HG03139 (cell line): ENCODE measurements around the gene TRNP1.
"Not testable (repeated sequence)": the region's sequence is repeated elsewhere in the genome, so short reads cannot be mapped to it uniquely, and the experiment has no call there.

ENCODE experiments used
- ATAC-seq: cut with Tn5 transposase; IDR thresholded peaks from one replicate; pipeline ENCODE4 v1.9.1; 2021; ENCODE audit not compliant: unreplicated experiment

Gene TRNP1, protein sequence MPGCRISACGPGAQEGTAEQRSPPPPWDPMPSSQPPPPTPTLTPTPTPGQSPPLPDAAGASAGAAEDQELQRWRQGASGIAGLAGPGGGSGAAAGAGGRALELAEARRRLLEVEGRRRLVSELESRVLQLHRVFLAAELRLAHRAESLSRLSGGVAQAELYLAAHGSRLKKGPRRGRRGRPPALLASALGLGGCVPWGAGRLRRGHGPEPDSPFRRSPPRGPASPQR

DNA sequence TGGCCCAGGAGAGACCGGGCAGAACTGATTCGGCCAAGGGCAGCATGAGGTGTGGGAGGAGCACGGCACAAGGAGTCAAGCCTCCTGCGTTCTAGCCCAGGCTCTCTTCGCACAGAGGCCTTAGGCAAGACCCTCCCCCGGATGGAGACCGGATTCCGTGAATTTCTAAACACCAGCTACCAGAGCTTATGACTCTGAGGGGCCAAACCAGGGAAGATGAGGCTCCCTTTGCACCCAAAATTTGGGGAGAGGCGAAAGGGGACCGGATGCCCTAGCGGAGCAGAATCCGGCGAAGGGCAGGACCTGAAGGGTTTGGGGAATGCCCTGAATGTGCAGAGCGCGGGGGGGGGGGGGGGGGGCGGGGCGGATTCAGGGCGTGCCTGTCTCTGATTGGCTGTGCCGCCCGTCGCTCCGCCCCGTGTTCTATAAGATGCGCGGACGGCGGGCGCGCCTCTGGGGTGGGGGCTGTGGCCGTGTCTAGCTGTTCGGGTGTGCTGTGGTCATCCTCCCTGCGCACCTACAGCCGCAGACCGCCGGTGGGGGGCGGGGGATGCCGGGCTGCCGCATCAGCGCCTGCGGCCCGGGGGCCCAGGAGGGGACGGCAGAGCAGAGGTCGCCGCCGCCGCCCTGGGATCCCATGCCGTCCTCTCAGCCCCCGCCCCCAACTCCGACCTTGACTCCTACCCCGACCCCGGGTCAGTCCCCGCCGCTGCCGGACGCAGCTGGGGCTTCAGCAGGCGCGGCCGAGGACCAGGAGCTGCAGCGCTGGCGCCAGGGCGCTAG lies at the start of gene TRNP1:
Gene TRNP1, plus strand, starts transcription at position 456 of the 783 bp plus-strand sequence. Its CDS starts 95 bp downstream, at position 551.
- peak; percentile 49 for ATAC-seq

DNA sequence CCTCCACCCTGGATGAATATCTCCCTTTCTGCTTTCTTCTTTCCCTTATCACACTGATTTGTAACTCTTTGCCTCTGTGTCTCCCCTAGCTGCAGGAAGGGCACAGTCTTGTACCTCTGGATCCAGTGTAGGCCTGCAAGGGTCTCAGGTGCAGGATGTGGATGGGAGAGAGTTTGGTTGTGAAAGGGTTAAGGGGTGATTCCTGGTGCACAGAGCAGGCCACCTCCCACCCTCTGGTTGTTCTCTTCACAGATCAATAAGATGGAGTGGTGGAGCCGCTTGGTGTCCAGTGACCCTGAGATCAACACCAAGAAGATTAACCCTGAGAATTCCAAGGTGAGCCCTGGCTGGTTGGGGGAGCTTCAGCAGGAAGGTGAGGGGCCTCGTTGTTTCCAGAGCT lies 48.4 kb upstream of the TRNP1 start:
- no peak for ATAC-seq

DNA sequence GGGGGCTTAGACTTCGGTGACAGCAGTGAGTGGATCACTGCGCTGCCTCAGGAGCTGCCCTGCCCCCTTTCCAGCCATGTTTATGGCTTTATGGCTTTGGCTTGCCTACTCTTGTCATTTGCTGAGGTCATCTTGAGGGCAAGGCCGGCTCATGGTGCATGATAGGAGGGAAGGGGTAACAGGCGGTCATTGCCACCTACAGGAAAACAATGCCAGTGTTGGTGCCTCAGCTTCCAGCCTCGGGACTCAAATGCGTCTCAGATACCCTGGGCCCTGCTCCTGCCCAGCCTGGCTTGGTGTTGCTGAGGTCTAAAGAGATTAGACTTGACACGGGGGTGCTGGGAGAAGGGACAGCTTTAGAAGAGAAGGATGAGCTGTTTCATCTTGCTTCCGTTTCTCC lies 47.8 kb upstream of the TRNP1 start:
- no peak for ATAC-seq

DNA sequence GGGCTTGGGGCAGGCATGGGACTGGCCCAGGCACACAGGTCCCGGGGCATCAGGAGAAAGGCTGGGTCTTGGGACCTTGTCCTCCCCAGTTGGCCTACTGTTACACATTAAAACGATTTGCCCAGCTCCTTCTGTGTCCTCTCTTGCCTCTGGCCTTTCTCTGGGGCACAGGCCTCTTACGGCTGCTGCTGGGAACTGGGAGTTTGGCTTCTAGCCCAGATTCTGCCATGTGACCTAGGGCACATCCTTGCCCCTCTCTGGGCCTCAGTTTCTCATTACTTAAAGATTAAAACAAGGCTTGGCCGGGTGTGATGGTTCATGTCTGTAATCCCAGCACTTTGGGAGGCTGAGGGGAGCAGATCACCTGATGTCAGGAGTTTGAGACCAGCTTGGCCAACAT lies 47.2 kb upstream of the TRNP1 start:
- no peak for ATAC-seq

DNA sequence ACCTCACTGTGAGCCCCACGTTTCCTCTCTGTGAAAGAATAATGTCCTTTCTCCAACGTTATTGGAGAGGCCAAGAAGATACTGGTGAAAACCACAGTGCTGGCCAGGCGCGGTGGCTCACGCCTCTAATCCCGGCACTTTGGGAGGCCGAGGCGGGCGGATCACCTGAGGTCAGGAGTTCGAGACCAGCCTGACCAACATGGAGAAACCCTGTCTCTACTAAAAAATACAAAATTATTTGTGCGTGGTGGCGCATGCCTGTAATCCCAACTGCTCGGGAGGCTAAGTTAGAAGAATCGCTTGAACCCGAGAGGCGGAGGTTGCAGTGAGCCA lies 44.8 kb upstream of the TRNP1 start:
- ATAC-seq = not testable (repeated sequence)

DNA sequence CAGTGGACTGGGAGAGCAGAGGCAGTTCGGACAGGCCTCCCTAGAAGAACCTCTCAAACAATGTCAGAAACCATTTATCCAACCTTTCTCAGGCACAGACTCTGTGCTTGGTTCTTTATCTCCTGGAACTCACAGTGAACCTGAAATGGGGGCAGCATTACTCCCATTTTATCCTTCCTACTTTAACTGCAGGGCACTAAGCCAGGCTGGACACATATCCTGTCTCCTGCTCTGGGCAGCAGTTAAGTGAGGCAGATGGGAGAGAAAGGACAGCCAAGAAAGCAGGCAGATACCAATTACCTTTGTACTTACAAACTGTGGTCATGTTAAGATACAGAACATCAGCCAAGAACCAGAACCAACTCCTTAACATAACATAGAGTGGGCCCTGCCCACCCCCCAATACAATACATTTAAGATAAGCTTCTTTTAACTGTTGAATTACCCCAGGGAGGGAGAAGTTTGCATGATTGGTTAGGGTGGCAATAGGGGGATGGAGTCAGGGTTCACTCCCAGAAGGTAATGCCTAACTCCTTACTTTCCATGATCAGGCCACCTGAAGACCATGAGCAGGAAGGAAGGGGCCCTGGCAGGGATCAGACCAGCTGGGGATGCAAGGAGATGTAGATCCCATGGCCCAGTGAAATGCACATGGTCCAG lies 44.1 kb upstream of the TRNP1 start:
- ATAC-seq = no peak

DNA sequence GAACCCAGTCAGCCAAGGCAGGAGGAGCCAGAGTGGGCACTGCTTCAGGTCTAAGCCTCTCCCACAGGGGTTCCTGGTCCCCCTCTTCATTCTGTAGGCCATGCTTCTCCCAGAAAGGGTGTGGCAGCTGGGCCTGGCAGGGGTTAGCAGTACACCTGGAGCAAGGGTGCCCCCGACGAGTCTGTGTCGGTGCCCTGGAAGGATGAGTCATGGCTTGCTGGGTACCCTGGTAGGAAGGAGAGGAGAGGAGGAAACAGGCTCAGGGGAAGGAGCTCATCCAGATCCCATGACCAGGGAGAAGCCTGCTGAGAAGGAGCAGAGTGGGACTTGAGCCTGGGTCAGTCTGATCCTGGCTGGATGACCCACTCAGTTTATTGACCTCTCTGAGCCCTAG lies 43.6 kb upstream of the TRNP1 start:
- ATAC-seq = no peak

DNA sequence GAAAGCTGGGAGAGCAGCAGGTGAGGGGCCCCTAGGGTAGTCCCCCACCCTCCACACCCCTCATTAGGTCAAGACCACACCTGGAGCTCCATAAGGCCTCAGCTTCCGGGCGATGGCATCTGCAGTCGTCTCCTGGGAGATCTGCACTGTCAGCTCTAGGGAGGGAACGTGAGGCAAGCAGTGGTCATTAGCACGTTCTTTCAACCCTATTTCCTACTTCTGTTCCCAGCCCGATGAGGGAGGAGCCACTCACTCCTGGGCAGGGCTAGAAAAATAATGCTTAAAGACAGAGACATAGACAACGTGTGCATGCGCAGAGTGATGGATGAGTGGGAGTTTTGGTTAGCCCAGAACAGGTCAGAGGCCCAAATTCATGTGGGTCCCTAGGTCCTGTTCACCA lies 42.9 kb upstream of the TRNP1 start:
- no peak for ATAC-seq

DNA sequence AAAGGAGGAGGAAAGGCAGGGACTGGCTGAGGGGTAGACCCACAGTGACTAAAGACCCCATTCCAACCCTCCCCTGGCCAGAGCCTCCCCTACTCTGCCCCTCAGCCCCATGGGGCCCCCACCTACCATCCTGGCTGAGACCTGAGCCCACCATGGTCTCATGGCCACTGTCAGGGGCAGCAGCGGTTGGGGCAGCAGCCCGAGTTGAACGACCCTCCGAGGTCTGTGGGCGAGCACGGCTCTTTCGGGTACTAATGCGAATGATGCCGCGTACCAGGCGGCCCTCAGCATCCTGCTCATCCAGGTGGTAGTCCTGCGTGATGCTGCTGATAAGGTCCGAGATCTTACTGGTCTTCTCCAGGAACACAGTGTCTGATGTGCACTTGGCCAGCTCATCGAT lies 42.3 kb upstream of the TRNP1 start:
- ATAC-seq = no peak

DNA sequence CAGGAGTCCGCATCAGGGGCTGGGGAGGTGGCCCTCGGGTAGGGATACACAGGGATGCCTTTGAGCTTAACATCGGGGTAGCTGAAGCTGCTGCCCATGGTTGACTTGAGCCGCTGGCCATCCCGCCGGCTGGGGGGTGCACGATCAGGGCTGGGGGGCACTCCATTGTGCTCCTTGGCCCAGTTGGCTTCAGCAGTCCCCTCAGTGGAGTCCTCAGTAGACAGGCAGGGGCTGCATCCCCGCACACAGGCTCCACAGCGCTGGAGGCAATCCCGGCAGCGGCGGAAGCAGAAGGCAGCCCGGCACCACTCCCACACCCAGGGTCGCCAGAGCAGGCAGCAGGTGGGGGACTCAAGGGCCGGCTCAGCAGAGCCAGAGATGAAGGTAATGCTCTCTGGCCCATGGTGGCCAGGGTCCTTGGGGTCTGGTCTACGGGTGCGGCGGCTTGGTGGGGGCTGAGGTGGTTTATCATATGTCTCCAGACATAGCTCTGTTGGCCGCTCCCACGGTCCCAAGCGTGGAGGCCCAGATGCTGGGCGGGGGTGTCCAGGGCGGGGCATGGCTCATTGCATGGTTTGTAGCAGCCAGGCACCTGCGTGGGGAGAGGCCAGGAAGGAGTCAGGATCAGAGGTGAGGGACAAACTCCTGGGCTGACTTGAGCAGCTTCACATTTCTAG lies 41.5 kb upstream of the TRNP1 start:
- ATAC-seq = no peak

DNA sequence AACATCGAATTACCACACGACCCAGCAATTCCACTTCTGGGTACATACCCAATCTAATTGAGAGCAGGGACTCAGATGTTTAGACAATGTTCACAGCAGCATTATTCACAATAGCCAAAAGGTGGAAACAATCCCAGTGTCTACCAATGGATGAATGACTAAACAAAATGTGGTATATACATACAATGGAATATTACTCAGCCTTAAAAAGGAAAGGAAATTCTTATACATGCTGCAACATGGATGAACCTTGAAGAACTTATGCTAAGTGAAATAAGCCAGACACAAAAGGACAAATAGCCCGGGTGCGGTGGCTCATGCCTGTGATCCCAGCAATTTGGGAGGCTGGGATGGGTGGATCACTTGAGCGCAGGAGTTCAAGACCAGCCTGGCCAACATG lies 40.1 kb upstream of the TRNP1 start:
- ATAC-seq = no peak

DNA sequence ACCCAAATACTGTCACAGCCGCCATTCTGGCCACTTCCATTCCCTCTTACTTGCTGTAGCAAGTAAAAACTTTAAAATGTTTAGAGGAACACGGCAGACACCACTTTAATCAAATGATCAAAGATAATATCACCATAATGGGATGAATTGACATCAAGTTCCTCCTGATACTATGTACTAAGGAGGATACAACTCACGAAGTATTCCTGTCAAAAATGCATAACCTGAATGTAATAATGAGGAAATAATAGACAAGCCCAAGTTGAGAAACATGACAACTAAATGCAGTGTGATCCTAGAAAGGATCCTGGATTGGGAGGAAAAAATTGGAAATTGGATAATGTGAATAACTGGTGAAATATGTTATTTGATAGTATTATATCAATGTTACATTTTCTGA lies 37.2 kb upstream of the TRNP1 start:
- no peak for ATAC-seq

DNA sequence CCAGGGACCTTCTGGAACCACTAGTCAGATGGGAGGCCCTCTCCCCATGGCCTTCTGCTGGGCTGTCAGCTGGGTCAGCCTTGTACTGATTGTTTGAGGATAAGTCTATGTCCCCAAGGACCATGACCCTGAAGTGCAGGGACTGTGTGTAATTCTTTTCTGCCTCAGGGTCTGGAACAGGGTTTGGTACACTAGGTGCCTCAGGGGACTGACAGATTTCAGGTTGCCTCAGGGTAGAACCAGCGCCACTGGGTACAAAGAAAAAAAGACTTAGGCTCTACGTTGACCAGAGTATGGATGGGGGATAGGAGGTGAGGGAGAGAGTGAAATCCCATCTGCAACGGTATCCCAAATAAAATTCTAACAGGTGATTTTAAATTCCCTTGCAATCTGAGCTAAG lies 36.2 kb upstream of the TRNP1 start:
- no peak for ATAC-seq

DNA sequence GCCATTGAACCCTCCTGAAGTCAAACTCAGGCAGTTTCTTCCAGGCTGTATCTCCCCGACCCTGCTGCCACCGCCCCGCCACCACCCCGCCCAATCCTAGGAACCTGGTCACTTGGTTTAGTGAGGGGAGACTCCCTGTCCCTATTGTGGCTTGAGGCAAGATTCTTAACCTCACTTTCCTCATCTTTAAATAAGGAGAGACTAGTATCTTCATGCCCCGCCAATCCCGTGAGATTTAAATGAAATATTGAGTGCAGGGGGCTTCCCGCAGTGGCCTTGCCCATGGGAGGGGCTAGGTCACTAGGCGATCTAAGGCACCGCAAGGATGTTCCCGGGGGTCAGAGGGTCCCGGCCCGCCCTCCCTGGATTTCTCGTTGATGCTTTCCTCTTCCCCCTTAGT lies 34.2 kb upstream of the TRNP1 start:
- no peak for ATAC-seq

DNA sequence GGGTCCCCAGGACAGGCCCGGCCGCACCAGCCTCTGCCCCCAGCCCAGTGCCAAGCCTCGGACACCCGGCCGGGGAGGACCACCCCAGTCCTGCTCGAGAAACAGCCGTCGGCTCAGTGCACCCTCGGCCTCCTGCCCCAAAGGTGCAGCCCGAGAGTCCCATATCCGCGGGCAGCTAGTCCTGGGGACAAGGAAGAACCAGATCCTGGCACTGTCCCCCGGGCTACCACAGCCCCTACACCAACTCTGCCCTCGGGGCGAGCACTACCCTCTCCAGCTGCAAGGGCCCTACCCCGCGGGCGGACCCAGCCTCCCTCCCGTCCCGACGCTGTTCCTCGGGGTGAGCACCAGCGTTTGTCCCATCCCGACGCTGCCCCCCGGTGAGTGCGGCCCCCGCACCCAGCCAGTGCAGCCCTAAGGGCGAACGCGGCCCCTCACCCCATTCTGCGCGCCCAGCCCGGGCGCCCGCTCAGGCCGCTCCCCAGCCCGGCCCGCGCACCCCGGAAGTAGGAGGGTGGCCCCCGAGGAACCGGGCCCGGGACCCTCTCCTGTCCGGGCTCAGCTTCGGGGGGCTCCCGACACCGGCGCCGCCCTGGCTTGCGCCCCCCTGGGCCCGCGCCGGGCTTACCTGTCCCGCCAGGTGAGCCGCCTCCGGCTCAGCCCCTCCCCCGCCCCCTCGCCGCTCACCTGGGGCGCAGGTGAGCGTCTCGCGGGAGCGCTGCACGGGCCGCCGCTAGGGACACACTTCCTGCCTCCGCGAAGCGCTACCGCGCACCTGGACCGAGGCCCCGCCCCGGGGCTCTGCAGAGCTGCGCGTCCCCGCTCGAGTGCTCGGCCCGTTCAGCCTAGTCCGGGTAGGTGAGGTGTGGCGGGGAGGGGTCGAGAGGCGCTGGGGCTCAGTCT lies 33.5 kb upstream of the TRNP1 start, which contains the start of gene KDF1:
Gene KDF1, minus strand, starts transcription at position 747 of the 903 bp plus-strand sequence. CDS start 8,088 bp downstream, outside the sequence.
- no peak for ATAC-seq

DNA sequence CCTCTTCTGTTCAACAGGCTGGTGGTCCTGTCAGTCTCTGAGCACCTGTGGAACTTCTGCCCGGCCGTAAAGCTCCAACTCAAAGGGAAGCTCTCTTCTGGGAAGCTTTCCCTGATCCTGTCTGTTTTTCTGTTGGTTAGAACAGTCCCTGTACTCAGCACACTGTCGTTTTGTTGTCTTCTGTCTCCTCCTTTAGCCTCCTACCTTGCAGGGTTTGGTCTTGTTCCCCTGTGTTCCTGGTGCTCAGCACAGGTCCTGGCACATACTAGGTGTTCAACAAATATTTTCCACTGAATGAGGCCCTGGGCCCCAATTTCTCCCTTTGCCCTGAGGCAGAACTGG lies 32.9 kb upstream of the TRNP1 start:
- no peak for ATAC-seq

DNA sequence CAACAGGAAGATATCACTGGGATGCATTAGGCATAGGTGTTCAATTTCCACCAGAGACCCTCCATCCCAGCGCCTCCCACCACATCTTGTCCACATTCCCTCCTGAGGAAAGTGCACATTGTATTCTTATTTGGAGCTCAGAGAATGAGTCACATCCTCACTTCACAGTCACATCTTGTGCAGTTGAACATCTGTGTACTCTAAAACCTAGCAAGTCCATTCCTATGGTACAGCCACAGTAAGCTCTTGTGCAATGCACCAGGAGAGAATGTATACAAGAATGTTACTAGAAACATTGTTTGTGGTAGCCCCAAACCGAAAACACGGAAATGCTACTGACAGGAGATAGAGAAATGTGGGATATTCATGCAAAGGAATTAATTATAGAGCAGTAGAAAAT lies 31.7 kb upstream of the TRNP1 start:
- no peak for ATAC-seq

DNA sequence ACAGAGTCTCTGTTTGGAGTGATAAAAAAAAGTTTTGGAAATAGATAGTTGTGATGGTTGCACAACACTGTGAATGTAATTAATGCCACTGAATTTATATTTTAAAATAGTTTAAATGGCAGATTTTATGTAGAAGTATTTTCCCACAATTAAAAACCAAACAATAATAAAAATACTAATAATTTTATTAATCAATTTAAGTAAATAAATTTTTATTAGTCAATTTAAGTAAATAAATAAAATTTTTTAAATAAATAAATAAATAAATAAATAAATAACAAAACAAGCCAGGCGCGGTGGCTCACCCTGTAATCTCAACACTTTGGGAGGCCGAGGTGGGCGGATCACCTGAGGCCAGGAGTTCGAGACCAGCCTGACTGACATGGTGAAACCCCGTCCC lies 28.3 kb upstream of the TRNP1 start:
- ATAC-seq = no peak

DNA sequence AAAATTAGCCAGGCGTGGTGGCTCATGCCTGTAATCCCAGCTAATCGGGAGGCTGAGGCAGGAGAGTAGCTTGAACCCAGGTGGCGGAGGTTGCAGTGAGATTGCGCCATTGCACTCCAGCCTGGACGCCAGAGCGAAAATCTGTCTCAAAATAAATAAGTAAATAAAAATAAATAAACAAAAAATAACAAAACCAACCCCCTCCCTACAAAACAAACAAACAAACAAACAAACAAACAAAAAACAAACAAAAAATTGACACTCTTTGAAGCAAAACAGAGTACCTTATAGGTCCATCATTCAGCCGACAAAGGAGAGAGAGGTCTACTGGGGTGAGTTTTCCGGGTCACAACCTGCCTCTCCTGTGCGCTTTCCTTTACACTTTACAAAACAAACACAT lies 27.9 kb upstream of the TRNP1 start:
- ATAC-seq = no peak

DNA sequence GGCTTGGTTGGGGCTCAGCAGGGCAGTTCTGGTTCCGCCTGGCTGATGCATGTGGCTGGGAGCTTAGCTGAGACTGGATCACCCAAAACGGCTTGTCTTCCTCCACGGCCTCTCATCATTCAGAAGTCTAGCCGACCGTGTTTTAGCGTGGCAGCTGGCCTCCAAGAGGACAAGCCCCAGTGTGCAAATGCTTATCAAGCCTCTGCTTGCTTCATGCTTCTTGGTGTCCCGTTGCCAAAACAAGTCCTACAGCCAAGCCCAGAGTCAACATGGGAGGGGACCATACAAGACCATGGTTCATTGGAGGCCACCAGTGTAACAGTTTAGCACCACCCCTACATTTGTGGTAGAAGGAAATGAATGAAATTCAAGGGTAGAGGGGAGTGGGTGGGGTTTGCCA lies 22.7 kb upstream of the TRNP1 start:
- no peak for ATAC-seq

DNA sequence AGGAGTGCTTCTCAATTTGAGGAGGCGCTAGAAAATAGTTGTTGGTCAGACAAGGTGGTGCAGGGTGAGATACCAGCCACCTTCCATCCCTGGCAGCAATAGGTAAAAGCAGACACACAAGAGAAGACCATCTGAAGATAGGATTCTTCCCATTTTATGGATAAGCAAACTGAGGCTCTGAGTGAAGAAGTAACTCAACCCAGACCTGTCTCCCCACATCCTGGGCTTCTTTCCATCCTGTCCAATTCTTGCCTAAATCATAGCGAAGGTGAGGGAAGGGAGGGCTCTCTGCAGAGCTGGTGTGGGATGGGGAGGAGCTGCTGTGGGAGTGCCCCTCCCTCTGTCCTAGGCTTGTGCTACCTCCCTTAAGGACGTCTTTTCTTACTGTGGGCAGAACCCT lies 21.9 kb upstream of the TRNP1 start:
- ATAC-seq = no peak
